ENCODE data around the gene SUMO3.
"Not testable (repeated sequence)": the region's sequence is repeated elsewhere in the genome, so short reads cannot be mapped to it uniquely, and the experiment has no call there.

Gene SUMO3

DNA sequence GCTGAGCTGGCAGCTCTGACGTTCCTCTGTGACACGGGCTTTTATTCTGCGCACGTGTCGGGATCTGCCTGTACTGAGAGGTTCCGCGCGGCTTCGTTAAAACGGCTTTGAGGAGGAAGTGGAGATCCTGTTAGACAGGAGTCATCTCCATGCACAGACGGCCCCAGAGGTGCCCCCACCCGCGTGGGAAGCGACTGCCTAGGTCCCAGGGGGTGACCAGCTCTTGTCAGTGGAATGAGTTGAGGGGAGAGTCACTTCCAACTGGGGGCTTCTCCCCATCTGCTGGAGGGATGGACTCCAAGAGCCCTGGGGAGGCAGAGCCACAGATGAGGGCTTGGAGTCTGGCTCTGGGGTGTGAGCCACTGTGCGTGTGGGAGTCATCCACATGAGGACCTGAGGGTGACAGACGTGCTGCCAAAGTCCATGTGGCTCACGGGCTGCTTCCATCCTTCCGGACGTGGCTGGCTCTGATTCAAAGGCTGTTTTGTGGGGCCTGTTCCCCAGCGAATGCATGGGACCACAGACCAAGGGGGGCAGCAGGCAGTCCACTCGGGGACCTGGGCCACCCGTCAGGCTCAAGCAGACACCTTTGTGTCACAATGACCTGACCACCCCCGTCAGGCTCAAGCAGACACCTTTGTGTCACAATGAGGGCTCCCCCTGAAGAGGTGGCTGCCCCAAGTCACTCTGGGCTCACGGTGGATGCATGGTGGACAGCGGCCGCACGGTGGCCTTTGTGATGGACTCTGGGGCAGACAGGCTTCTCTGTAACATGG lies 28.8 kb upstream of the SUMO3 start:
- DNase-seq, result no peak

DNA sequence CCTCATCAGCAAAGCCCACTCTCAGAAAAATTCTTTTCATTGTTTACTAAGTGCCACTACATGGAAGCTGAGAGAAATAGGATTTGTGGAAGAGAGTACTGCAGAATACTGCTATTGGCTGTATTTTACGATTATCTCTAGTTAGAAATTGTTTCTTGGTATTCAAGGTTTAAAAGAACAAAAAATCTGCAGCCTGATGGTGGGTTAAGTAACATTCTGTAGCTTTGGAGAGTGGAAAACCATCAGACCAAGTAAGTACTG lies 28.3 kb upstream of the SUMO3 start:
- DNase-seq, result no peak

DNA sequence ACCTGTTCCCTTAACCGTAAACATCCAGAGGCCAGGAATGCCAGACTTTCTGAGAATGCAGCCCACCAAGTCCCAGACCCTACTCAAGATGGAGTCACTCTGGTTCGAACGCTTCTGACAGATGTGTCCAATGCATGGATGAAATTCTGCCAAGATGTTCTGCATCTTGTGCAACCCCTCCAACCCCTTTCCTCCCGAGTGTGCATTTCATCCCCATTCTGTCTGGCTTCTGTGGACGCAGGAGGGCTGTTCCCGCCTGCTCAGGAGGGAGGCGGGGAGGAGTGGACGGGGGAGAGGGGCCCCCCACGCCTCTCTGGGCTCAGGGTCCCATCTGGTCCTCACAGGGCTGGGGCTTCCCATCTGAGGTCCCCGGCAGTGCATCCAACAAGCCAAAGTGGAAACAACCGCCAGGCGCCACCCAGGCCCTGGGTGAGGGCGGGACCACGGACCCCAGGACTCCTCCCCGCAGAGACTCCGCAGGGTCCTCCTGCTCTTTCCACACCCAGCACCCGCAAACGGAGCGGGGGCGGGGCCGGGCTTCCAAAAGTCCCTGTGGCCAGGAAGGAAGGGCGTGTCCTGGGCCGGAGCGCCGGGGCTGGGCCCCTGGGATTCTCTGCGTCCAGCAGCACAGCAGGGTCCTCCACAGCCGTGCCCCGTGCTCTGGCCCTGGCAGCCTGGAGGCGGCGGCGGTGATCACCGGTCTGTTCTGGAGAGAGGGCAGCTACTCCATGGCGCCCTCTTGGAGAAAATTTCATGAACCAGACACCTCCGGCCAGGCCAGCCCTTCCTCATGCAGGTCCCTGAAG lies 27.8 kb upstream of the SUMO3 start:
- peak; percentile 37 for DNase-seq

DNA sequence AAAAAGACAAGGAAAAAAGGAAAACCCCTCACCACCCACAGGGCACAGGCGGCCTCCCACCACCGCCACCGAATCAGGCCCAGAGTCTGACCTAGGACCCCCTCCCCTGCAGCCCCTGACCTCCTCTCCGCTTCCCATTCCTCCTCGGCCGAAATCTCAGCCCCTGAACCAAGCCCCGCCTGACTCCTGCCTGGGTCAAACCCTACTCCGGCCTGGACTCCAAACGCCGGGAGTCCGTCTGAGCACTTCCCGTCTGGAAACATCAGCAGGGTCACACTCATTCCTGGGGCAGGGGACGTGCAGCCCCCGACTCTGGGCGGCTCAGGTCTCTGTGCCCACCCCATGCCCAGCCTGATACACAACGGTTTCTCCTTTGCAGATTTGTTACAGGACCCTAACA lies 26.4 kb upstream of the SUMO3 start:
- DNase-seq, result no peak

DNA sequence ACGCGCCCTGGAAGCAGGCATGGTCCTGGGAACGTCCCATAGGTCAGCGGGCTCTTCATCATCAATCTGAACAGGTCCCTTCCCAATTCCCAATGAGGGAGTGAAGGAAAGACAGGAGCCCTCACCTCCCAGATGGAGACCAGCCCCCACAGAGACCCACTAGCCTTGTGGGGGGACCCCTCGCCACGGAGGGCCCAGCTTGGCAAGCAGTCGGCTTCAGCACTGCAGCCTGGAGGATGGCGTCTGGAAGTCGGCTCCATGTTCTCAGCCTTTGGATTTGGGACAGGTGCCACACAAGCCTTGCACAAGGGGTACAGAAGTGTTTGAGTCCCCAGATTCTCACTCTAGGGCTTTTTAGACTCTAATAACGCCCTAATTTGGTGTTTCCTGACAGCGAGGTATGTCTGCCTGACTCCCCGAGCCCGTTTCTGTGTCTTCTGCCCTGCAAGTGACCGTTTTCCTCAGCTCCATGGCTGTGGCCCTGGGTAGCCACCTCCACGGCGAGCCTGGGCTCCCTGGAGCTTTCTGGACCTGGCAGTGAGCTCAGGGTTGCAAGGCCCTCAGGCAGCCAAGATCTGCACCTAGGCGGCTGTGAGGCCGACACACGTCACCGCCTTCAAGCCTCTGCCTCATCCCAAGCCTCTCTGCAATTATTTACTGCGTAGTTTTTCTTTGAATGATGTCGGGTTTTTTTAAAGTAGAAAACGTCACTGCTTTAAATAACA lies 25.0 kb upstream of the SUMO3 start:
- DNase-seq, result no peak

DNA sequence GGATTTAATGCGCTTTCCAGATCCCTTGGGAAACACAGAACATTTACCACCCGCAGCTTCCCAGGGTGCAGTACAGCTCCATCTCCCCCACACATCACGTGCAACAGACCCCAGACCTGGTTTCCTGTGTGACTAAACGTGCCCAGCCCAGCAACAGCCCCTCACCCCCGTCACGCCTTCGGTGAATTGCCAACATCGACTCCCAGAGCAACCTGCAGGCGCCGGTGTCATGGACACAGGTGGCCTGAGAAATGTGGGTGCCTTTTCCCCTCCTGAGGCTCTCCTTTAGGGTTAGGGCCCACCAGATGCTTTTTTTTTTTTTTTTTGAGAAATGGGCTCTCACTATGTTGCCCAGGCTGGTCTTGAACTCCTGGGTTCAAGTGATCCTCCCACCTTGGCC lies 24.2 kb upstream of the SUMO3 start:
- DNase-seq, result no peak

DNA sequence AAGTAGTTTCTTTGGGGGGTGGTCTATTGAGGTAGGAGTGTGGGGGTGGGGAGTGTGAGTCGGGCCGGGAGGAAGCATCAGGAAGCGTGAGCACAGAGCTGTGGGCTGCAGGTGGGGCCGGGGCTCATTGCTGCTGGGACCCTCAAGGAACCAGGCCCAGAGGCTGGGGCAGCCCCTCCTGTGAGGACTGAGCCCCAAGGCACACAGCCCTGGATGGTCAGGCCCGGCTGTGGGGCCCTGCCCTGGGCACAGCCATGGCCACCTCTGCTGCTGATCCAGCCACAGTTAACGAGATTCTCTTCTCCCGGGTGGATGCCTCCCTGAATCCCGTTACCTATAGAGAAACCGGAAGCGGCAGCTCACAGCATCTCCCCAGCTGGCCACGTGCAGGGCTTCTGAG lies 22.9 kb upstream of the SUMO3 start:
- no peak for DNase-seq

DNA sequence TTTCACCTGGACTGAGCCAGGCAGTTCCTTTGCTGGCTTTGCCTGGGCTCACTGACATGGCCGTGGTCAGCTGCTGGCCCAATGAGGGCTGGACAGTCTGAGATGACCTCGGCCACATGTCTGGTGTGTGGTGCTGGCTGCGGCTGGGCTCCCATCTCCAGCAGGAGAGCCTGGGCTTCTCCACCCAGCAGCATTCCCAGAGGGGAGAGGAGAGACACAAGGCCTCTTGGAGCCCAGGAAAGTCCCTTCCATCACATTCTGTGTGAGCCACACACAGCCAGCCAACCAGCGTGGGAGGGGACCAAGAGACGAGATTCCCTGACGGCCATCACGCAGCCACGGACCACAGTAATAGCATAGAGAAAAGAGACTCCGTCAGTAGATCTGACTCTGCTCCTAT lies 21.1 kb upstream of the SUMO3 start:
- no peak for DNase-seq

DNA sequence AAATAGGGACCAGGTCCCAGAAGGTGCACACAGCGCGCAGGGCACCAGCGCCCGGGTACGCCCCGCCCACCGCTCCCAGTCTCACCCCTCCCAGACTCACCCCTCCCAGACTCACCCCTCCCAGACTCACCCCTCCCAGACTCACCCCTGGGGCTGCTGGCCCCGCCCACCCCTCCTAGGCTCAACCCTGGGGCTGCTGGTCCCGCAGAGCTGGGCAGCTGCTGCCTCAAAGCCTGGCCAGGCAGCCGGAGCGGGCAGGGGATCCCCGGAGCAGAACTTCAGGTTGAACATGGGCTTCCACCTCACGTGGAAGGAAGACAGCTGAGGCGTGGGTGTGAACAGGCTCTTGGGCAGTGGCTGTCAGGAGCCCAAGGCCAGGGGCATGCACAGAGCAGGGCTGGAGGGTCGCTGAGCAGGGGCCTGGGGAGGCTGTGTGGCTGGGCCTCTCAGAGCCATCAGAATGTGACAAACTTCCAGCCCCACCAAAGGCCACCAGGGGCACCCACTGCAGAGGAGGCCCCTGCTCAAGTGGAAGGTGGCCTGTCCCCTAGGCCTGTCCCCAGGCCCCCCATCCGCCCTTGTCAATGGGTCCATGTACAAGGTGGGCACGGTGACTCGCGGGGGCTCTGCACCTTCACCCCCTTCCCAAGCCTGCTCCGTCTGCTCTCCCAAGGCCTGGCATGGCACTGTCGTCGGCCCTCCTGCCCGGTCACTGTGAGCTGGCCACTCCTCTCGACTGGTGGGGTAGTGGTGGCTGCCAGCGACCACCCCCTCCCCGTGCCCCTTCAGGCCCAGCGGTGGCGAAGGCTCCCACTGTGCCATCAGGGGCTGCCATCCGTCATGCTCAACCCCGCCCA lies 20.4 kb upstream of the SUMO3 start:
- no peak for DNase-seq

DNA sequence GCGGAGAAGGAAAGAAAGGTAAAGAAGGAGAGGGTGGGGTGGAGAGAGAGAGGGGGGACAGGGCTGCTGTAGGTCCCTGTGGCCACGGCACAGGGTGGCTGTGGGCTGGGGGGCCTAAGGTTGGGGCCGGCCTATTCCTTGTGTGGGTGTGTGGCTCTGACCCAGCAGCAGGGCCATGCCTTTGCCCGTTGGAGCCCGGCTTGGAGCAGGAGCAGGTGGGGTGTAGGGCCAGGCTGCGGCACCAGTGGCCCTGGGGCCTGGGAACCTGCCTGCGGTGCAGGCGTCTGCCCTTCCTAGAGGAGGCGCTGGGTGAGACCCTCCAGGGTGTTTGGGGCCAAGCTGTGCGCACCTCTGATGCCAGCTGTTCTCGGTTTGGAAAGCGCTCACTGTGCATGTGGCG lies 19.7 kb upstream of the SUMO3 start:
- no peak for DNase-seq

DNA sequence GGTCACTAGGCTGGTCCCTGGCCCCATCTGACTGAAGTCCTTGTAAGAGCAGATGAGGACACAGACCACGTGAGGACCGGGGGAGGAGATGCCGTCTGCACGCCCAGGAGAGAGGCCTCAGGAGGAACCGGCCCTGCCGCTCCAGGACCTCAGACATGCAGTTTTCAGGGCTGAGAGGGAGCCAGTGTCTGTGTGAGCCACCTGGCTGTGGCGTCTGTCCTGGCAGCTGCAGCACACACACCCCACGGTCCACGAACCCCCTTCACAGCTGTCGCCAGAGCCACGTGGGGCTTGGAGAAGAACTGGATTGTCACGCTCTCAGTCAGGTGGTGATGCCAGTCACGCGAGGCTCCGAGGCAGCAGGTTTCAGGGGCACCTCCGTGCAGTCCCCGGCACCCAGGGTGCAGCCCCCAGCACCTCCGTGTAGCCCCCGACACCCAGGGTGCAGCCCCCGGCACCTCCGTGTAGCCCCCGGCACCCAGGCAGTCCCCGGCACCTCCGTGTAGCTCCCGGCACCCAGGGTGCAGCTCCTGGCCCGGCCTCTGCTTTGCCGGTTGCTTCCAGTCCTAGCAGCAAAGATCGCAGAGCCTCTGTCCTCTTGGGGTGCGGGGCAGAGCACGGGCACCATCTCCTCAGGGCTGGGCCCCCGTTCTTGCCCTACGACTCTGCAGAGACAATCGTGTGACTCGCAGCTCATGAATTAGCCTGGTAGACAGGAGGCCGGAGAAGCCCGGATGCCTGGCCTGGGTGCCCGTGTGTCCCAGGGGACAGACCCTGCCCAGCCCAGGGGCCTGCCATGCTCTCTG lies 19.0 kb upstream of the SUMO3 start:
- DNase-seq, result no peak

DNA sequence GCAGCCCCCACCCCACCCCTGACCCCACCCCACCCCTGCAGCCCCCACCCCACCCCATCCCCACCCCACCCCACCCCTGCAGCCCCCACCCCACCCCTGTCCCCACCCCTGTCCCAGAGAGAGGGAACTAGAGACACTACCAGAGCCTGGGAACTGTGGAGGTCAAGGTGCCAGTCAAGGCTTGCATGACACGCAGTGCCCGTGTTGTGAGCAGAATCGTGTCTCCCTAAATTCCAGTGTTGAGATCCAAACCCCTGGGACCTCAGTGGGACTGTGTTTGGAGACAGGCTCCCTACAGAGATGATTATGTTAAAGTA lies 18.4 kb upstream of the SUMO3 start:
- no peak for DNase-seq

DNA sequence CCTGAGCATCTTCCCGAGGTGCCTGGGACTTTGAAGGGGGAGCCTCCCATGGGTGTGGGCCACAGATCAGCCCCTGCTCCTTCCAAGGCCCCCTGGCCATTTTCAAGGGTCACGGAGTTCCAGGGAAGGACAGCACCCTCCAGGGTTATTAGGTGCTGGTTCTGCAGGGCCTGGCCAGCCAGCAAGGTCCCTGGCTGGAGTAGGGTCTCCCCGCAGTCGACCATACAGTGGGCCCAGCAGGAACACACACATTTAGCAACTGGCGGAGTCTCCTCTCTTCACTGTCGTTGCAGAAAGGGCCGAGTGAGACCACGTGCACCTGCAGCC lies 17.7 kb upstream of the SUMO3 start:
- DNase-seq, result no peak

DNA sequence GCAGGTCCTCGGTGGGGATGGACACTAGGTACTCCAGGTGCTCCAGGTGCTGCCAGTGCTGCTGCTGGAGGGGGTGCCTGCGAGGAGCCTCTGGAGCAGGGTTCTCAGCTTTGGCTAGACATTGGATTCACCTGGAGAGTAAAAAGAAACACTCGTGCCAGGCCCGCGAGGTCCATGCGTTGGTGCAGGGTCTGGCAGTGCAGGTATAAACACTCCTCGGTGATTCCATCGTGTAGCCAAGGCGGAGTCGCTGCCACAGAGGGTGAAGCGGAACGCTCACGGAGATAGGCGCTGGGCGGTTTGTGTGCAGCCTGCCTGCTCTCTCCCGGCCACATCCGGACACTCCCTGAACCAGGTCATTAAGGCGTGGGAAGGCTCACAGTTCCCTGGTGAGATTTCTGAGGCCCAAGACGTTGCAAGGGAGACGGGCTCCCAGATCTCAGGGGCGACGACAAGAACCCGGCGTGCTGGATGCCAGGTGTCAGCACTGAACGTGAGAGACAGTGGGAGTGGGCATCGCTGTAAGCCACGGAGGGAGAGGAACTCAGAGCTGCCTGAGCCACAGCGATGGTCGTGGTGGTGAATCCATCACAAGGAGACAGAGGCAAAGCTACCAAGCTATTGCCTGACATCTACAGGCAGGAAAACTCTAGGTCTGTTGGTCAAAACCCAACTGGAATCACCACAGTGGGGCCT lies 17.2 kb upstream of the SUMO3 start:
- no peak for DNase-seq

DNA sequence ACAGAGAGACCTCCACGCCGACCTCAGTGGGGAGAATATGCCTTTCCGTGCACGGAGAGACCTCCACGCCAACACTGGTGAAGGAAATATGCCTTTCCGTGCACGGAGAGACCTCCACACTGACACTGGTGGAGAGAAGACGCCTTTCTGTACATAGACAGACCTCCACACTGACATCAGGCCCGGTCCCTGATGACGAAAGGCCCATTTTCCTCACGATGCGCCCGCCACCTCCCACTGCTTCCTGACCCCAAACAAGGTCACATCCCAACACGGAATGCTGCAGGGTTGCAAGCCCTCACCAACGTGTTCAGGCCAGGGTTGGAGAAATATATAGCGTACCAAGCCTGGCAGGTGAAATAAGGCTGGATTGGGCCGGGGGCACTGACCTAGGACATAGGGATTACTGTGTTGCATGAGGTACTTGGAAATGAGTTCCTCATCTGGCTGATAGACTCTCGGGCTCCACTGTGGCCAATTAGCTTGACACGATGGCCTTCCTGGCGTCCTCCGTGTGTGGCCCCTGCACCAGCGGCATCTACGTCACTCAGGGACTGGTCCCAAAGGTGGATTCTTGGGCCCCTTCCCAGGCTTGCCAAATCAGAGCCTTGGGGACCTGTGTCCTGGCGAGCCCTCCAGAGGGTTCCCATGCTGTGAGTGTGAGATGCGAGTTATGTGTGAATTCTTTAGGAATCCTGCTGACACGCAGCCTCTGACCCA lies 16.5 kb upstream of the SUMO3 start:
- DNase-seq, result no peak

DNA sequence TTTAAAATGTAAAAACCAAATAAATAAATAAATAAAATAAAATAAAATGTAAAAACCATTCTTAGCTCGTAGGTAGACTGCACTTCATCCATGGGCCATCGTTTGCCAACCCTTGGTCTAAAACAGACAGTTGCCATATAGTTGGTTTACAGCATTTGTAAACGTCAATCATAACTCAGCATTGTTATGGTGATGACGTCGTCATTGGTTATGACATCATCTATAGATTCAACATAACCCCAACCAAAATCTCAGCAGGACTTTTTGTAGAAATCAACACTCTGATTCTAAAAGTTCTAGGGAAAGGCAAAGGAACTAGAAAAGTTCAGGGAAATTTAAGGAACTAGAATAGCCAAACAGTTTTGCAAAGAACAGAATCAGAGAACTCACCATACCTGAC lies 15.8 kb upstream of the SUMO3 start:
- no peak for DNase-seq

DNA sequence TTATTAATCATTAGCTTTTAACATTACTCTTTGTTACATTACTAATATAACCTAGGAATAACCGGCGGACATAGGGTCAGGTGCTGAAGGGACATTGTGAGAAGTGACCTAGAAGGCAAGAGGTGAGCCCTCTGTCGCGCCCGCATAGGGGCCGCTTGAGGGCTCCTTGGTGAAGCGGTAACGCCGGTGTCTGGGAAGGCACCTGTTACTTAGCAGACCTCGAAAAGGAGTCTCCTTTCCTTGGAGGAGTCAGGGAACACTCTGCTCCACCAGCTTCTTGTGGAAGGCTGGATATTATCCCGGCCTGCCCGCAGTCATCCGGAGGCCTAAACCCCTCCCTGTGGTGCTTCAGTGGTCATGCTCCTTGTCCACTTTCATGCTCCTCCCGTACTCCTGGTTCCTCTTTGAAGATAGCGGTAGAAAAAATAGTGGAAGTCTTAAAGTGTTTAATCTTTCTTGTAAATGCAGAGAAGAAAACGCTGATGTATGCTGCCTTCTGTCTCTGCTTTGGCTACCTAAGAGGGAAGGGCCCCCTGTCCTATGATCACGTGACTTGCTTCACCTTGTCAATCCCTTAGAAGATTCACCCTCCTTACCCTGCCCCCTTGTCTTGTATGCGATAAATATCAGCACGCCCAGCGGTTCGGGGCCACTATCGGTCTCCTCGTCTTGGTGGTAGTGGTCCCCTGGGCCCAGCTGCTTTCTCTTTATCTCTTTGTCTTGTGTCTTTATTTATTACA lies 14.8 kb upstream of the SUMO3 start:
- DNase-seq, result not testable (repeated sequence)

DNA sequence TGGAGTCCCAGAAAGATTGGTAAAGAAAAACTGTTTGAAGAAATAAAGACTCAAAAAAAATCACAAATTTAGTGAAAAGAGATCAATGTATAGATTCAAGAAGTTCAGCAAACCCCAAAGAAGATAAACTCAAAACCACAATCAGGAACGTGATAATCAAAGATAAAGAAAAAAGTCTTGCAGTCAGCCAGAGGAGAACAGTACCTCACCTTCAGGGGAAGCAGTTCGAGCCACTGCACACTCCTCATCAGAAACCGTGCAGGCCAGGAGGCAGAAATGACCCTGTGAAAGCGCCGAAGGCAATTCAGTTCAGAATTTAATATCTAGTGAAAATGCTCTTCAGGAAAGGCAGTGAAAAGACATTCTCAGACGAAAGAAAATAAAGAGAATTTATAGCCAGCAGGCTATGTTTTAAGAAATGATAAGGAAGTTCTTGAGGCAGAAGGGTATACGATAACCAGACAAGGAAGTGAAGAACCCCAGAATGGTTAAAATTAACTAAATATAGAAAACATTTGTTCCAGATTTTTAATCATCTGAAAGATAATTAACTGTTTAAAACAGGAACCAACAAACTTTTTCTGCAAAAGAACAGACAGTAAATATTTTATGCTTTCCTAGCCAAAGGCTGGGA lies 13.5 kb upstream of the SUMO3 start:
- no peak for DNase-seq

DNA sequence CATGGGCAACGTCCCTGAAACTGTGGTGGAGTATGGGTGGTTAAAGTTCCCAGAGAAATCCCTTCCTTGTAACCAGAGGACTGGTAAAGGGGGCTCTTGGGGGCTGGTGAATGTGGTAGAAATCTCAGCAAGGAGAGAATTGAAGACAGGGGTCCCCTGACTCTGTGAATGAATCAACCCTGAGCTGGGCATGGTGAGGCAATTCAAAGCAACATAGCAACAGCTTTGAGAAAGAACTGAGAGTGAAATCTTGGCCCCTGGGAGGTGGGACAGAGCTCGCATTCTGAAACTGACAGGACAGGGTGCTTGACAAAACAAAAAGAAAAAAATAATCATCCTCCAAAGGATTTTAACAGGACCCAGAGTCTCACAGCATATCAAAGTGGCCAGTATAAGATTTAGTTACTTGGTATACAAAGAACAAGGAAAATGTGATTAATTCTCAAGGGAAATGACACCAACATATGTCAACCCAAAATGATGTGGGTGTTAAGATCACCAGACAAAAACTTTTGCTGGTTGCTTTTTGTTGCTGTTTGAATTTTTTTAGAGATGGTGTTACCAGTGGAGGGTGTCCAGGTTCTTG lies 11.7 kb upstream of the SUMO3 start:
- DNase-seq, result no peak
